Activated effector memory CD4-positive, alpha-beta T cell treated with Interleukin-2 at 50 U/mL for 16 hours (primary cell): ENCODE data around the gene JAG2.
A peak's percentile ranks its signal among the peaks of the same experiment; 100 is the strongest.

ENCODE experiments used
- DNase-seq: peaks from one replicate; pipeline ENCODE4 v3.0.0-alpha.2; 2020

JAG2 gene

GRCh38 chr14:105168496-105168978 lies at the start of gene JAG2:
TSS of gene JAG2 (minus strand) at chr14:105168776. CDS start at chr14:105168420, 356 bp downstream.
- DNase-seq, result peak; percentile 35

- no peak for DNase-seq
Measured at GRCh38 chr14:105217774-105218173, 49.2 kb upstream of the JAG2 start.

GRCh38 chr14:105216490-105217247 lies 48.1 kb upstream of the JAG2 start:
- DNase-seq, result no peak

GRCh38 chr14:105215602-105216001 lies 47.0 kb upstream of the JAG2 start:
- DNase-seq, result no peak

- DNase-seq, result no peak
Measured at GRCh38 chr14:105214324-105214915, 45.8 kb upstream of the JAG2 start.

GRCh38 chr14:105213361-105213760 lies 44.8 kb upstream of the JAG2 start:
- no peak for DNase-seq

- no peak for DNase-seq
Measured at GRCh38 chr14:105212541-105213300, 44.1 kb upstream of the JAG2 start.

- DNase-seq, result no peak
Measured at GRCh38 chr14:105211758-105212089, 43.1 kb upstream of the JAG2 start.

- no peak for DNase-seq
Measured at GRCh38 chr14:105211086-105211757, 42.6 kb upstream of the JAG2 start.

- no peak for DNase-seq
Measured at GRCh38 chr14:105210266-105211025, 41.9 kb upstream of the JAG2 start.

GRCh38 chr14:105209646-105210045 lies 41.1 kb upstream of the JAG2 start:
- DNase-seq, result no peak

GRCh38 chr14:105209091-105209490 lies 40.5 kb upstream of the JAG2 start:
- DNase-seq, result no peak

- no peak for DNase-seq
Measured at GRCh38 chr14:105208738-105209075, 40.1 kb upstream of the JAG2 start.

GRCh38 chr14:105207996-105208737 lies 39.6 kb upstream of the JAG2 start:
- DNase-seq, result no peak

GRCh38 chr14:105207460-105207901 lies 38.9 kb upstream of the JAG2 start:
- DNase-seq, result no peak

GRCh38 chr14:105206873-105207272 lies 38.3 kb upstream of the JAG2 start:
- DNase-seq, result no peak

GRCh38 chr14:105205673-105206208 lies 37.2 kb upstream of the JAG2 start:
- no peak for DNase-seq

GRCh38 chr14:105204931-105205672 lies 36.5 kb upstream of the JAG2 start:
- DNase-seq, result no peak

- no peak for DNase-seq
Measured at GRCh38 chr14:105204206-105204930, 35.8 kb upstream of the JAG2 start.

- DNase-seq, result no peak
Measured at GRCh38 chr14:105203701-105204100, 35.1 kb upstream of the JAG2 start.
